DOHH2 (cell line): Measurements from ENCODE around the gene FMR1.

Experiments used
- CTCF ChIP-seq: fragments of 200-600 bp; sonication (generic); IDR thresholded peaks from one replicate; pipeline ENCODE4 v1.5.1; 2014; ENCODE audit warnings: antibody characterized with exemption, mild to moderate bottlenecking, low read depth, low read length; ENCODE audit not compliant: poor library complexity, severe bottlenecking
- EZH2phosphoT487 ChIP-seq: fragments of 200-600 bp; sonication (generic); IDR thresholded peaks from 2 replicates; pipeline ENCODE4 v1.6.1; 2017; ENCODE audit warnings: borderline replicate concordance, mild to moderate bottlenecking, antibody characterized with exemption, low read length, moderate library complexity, mixed read lengths

- no peak for TF ChIP-seq CTCF
- no peak for TF ChIP-seq EZH2phosphoT487
Measured at GRCh38 chrX:147950352-147950751, 38.6 kb downstream of the FMR1 start.
